Endothelial cell of umbilical vein (primary cell): ENCODE results near the gene CENATAC. TPM values are rescaled to one million over a fixed set of nuclear protein-coding genes. Genes with fewer than 3 reads are reported as not detected.
"Not testable (repeated sequence)": the region's sequence is repeated elsewhere in the genome, so short reads cannot be mapped to it uniquely, and the experiment has no call there.

Experiments
- BruUV-seq: library from RNA; stranded (reverse); fragments of 400-500 nt; replicated peaks from 2 replicates; lab custom pipeline; 2021; lab: Mats Ljungman, UMichigan
- CTCF ChIA-PET: fragments of 300-600, 350-600 bp; sonication (Branson Sonifier 250); formaldehyde crosslinking; loops from one replicate; lab custom pipeline; 2021; ENCODE audit warnings: antibody characterized with exemption, inconsistent platforms; lab: Charles Lee
- POLR2A ChIA-PET: fragments of 300-600, 350-600 bp; sonication (Branson Sonifier 250); formaldehyde crosslinking; loops from one replicate; lab custom pipeline; 2021; ENCODE audit warnings: antibody characterized with exemption, inconsistent platforms; lab: Charles Lee
- DNase-seq: peaks from one replicate; pipeline ENCODE4 v3.0.0-alpha.2; 2011; ENCODE audit warnings: low read depth, low spot score
- FAIRE-seq: peaks from 2 replicates; lab custom pipeline; 2011; peaks lifted over from hg19 to GRCh38; lab: Jason Lieb, UNC
- H2AFZ ChIP-seq: 2 replicates; pipeline ENCODE4 v1.6.0; 2012; ENCODE audit warnings: low read depth, low read length, control low read depth, inconsistent platforms
- H3K27ac ChIP-seq: 2 replicates; pipeline ENCODE4 v1.5.1; 2011; ENCODE audit warnings: low read depth, mild to moderate bottlenecking, control low read depth, low read length, moderate library complexity; ENCODE audit not compliant: insufficient read depth
- H3K27me3 ChIP-seq, 2 experiments: 2 replicates each; pipeline versions ENCODE4 v1.6.0 to v1.6.1; 2011; ENCODE audit warnings: low read length in 2 of 2, mixed read lengths in 1 of 2; ENCODE audit not compliant: control insufficient read depth in 2 of 2, insufficient read depth in 2 of 2
- H3K36me3 ChIP-seq, 2 experiments: 2 replicates in 1 of 2; 3 replicates in 1 of 2; pipeline ENCODE4 v1.5.1; 2011; ENCODE audit warnings: low read length in 2 of 2, mild to moderate bottlenecking in 1 of 2, moderate library complexity in 1 of 2; ENCODE audit not compliant: control insufficient read depth in 2 of 2, insufficient read depth in 2 of 2; ENCODE audit errors: extremely low read depth in 1 of 2
- H3K4me1 ChIP-seq: 3 replicates; pipeline ENCODE4 v1.5.1; 2011; ENCODE audit warnings: mild to moderate bottlenecking, low read length; ENCODE audit not compliant: control insufficient read depth, insufficient read depth; ENCODE audit errors: extremely low read depth
- H3K4me2 ChIP-seq: 2 replicates; pipeline ENCODE4 v1.6.1; 2011; ENCODE audit warnings: low read length, control low read depth, mixed read lengths; ENCODE audit not compliant: insufficient read depth
- H3K4me3 ChIP-seq, 3 experiments: fragments of 200-600 bp in 1 of 3; sonication (generic), shearing (Covaris generic) in 1 of 3; replicated peaks in 1 of 3; 2 replicates each; pipeline ENCODE4 v1.5.1; 2011 to 2016; ENCODE audit warnings: control low read depth in 3 of 3, low read length in 3 of 3, mild to moderate bottlenecking in 2 of 3, inconsistent platforms in 1 of 3, low read depth in 1 of 3, moderate library complexity in 1 of 3; ENCODE audit not compliant: insufficient read depth in 1 of 3
- H3K79me2 ChIP-seq: 2 replicates; pipeline ENCODE4 v1.6.0; 2012; ENCODE audit warnings: low read length, inconsistent platforms; ENCODE audit not compliant: control insufficient read depth, insufficient read depth
- H3K9ac ChIP-seq: replicated peaks from 2 replicates; pipeline ENCODE3; 2011; ENCODE audit warnings: low read length, control low read depth; ENCODE audit not compliant: insufficient read depth; ENCODE audit errors: extremely low read depth
- H3K9me1 ChIP-seq: replicated peaks from 3 replicates; pipeline ENCODE4 v1.6.0; 2011; ENCODE audit warnings: mild to moderate bottlenecking, low read length; ENCODE audit not compliant: control insufficient read depth, insufficient read depth; ENCODE audit errors: extremely low read depth
- H3K9me3 ChIP-seq: replicated peaks from 2 replicates; pipeline ENCODE4 v1.5.1; 2012; ENCODE audit warnings: low read length, inconsistent platforms; ENCODE audit not compliant: control insufficient read depth, insufficient read depth
- H4K20me1 ChIP-seq: replicated peaks from 2 replicates; pipeline ENCODE3; 2011; ENCODE audit warnings: mild to moderate bottlenecking, low read length; ENCODE audit not compliant: control insufficient read depth, insufficient read depth; ENCODE audit errors: extremely low read depth
- EZH2 ChIP-seq: IDR thresholded peaks from 2 replicates; pipeline ENCODE4 v1.6.1; 2012; ENCODE audit warnings: borderline replicate concordance, low read depth, mild to moderate bottlenecking, moderate library complexity, low read length, inconsistent platforms; ENCODE audit not compliant: severe bottlenecking
- FOS ChIP-seq: IDR thresholded peaks from 2 replicates; pipeline ENCODE4 v1.6.1; 2011; ENCODE audit warnings: mild to moderate bottlenecking, low read length, moderate library complexity, borderline replicate concordance; ENCODE audit not compliant: insufficient read depth
- GATA2 ChIP-seq: IDR thresholded peaks from 2 replicates; pipeline ENCODE4 v1.7.0; 2011; ENCODE audit warnings: low read depth, mild to moderate bottlenecking, moderate library complexity, mixed read lengths, low read length; ENCODE audit not compliant: insufficient read length, insufficient read depth
- JUN ChIP-seq: IDR thresholded peaks from 2 replicates; pipeline ENCODE4 v1.6.1; 2011; ENCODE audit warnings: borderline replicate concordance, low read depth; ENCODE audit not compliant: insufficient read length, insufficient read depth
- MYC ChIP-seq: IDR thresholded peaks from one replicate; pipeline ENCODE4 v1.6.1; 2011; ENCODE audit warnings: mild to moderate bottlenecking, low read depth, low read length
- POLR2A ChIP-seq: IDR thresholded peaks from 2 replicates; pipeline ENCODE4 v1.6.1; 2012; ENCODE audit warnings: low read depth, mild to moderate bottlenecking, control low read depth, low read length
- POLR2AphosphoS5 ChIP-seq: IDR thresholded peaks from 2 replicates; pipeline ENCODE4 v1.6.1; 2012; ENCODE audit warnings: low read depth, mild to moderate bottlenecking, control low read depth, low read length, moderate library complexity; ENCODE audit not compliant: insufficient read depth
- dilution Hi-C: fragments of 300-500 bp; cut with MboI; formaldehyde crosslinking; loops from one replicate; pipeline ENCODE4 v1.15.0; 2019; ENCODE audit warnings: low sequenced_read_pairs; ENCODE audit not compliant: extremely low pct_ligation_motif_present
- intact Hi-C: fragments of 100-400 bp; cut with micrococcal nuclease; formaldehyde crosslinking; loops from one replicate; pipeline ENCODE4 v1.10.0; 2022
- polyA plus RNA-seq, 4 experiments: library from polyadenylated mRNA; depleted of rRNA in 3 of 4; stranded (reverse) in 3 of 4; unstranded in 1 of 4; fragments of >200 nt; gene quantifications; 2 replicates each; pipeline versions ENCODE4 v1.2.1 to v1.2.3, GENCODE V29; 2011 to 2012; ENCODE audit warnings: missing spikeins in 1 of 4
- total RNA-seq: library from RNA; stranded (reverse); gene quantifications from 2 replicates; pipeline ENCODE4 v1.2.3, GENCODE V29; 2021
- TF ChIP-seq, protein P1 (sequence below), 2 donors: IDR thresholded peaks; 1 replicate in 1 of 2; 2 replicates in 1 of 2; pipeline ENCODE4 v1.5.1; 2011; ENCODE audit warnings: low read length in 2 of 2, mild to moderate bottlenecking in 2 of 2, moderate library complexity in 2 of 2, control low read depth in 1 of 2, inconsistent platforms in 1 of 2, low read depth in 1 of 2; ENCODE audit not compliant: insufficient read depth in 1 of 2; ENCODE audit errors: extremely low read depth in 1 of 2
- TF ChIP-seq, protein P2 (sequence below): IDR thresholded peaks from 2 replicates; pipeline ENCODE4 v1.6.1; 2011; ENCODE audit not compliant: insufficient read depth, insufficient read length

CENATAC gene
- total and polyA plus RNA-seq, 2 donors (not counting 3 experiments of a cell fraction or from before 2014, with no cell fraction given) = 14.2 to 41.8 TPM

DNA sequence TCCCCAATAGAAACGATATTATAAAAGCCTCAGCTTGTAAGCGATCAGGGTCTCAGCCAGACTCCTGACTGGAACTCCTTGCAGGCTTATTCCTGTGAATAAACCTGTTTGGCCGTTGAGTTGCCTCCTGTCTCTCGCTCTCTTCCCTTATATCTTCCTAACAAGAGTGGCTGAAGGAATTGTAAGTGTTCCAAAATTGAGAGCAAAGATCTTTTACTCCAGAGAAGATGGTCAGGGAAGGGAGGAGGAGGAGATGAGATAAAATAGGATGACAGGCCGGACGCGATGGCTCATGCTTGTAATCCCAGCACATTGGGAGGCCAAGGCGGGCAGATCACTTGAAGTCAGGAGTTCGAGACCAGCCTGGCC is 34.0 kb downstream of the CENATAC start:
- no peaks in the 10 kb centered on the region for H3K9me3 ChIP-seq
- H3K4me2 ChIP-seq = no peak overlapping the region
- no peaks in the 10 kb centered on the region for H4K20me1 ChIP-seq
- CTCF ChIA-PET = interaction anchor here (0.9 to 2.2 kb wide), 2 partner anchors 13 to 31 kb away, joined by 3 to 11 read pairs; partner anchors contain the start of genes RPS25 and TRAPPC4
- BruUV-seq = no TSS peak
- no peaks in the 10 kb centered on the region for H3K36me3 ChIP-seq
- DNase-seq (no peak), FAIRE-seq (no peak)
- no peak overlapping the region for H3K4me3 ChIP-seq
- POLR2A ChIA-PET = no interaction called here
- no peaks in the 10 kb centered on the region for H3K27me3 ChIP-seq
- no peak overlapping the region for H3K27ac ChIP-seq
- dilution Hi-C loops (no loop called here), intact Hi-C loops (no loop called here)
- no peak overlapping the region for H2AFZ ChIP-seq
- H3K79me2 ChIP-seq = no peaks in the 10 kb centered on the region
- peaks cover 5% of the 10 kb centered on the region for H3K4me1 ChIP-seq
- H3K9me1 ChIP-seq = no peaks in the 10 kb centered on the region
- no peak overlapping the region for H3K9ac ChIP-seq
- TF ChIP-seq GATA2 = no peak
- TF ChIP-seq, protein P1, sequence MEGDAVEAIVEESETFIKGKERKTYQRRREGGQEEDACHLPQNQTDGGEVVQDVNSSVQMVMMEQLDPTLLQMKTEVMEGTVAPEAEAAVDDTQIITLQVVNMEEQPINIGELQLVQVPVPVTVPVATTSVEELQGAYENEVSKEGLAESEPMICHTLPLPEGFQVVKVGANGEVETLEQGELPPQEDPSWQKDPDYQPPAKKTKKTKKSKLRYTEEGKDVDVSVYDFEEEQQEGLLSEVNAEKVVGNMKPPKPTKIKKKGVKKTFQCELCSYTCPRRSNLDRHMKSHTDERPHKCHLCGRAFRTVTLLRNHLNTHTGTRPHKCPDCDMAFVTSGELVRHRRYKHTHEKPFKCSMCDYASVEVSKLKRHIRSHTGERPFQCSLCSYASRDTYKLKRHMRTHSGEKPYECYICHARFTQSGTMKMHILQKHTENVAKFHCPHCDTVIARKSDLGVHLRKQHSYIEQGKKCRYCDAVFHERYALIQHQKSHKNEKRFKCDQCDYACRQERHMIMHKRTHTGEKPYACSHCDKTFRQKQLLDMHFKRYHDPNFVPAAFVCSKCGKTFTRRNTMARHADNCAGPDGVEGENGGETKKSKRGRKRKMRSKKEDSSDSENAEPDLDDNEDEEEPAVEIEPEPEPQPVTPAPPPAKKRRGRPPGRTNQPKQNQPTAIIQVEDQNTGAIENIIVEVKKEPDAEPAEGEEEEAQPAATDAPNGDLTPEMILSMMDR (IDR thresholded peaks at IDR 0.05; ENCODE audit: extremely low read depth in 1 of 2, insufficient read depth in 1 of 2, low read depth in 1 of 2, low read length in 2 of 2) = no peak
- TF ChIP-seq EZH2 = no peak
- no peak for TF ChIP-seq POLR2A
- no peak for TF ChIP-seq POLR2AphosphoS5
- TF ChIP-seq, protein P2, sequence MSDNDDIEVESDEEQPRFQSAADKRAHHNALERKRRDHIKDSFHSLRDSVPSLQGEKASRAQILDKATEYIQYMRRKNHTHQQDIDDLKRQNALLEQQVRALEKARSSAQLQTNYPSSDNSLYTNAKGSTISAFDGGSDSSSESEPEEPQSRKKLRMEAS = no peak
- no peak for TF ChIP-seq MYC
- TF ChIP-seq FOS = no peak
- no peak for TF ChIP-seq JUN

DNA sequence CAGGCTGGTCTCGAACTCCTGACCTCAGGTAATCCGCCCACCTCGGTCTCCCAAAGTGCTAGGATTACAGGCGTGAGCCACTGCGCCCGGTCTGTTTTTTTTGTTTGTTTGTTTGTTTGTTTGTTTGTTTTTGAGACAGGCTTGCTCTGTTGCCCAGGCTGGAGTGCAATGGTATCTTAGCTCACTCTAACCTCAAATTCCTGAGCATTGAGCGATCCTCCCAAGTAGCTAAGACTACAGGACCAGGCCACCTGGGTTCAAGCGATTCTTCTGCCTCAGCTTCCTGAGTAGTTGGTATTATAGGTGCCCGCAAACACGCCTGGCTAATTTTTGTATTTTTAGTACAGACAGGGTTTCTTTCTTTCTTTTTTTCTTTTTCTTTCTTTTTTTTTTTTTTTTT is 35.5 kb downstream of the CENATAC start:
- H3K27ac ChIP-seq, H3K9me3 ChIP-seq, H3K4me3 ChIP-seq, intact Hi-C loops, H3K9me1 ChIP-seq, DNase-seq, POLR2A ChIA-PET, H3K4me2 ChIP-seq, H3K36me3 ChIP-seq, H3K4me1 ChIP-seq, H2AFZ ChIP-seq, FAIRE-seq, H3K27me3 ChIP-seq, H3K9ac ChIP-seq, BruUV-seq, dilution Hi-C loops, H3K79me2 ChIP-seq, H4K20me1 ChIP-seq: not testable (repeated sequence)
- CTCF ChIA-PET = interaction anchor here (1.0 kb wide), 1 partner anchor 22 kb away, joined by 3 read pairs; no protein-coding TSS in a partner anchor
